Osteoblast (primary cell): ENCODE measurements around the gene CHRM2. TPM values are rescaled to one million over a fixed set of nuclear protein-coding genes. Genes with fewer than 3 reads are reported as not detected.

Experiments used
- DNase-seq: peaks from one replicate; pipeline ENCODE4 v3.0.0; 2011; ENCODE audit warnings: low spot score, mixed read lengths; ENCODE audit not compliant: insufficient read length; ENCODE audit errors: missing footprints
- H2AFZ ChIP-seq: 2 replicates; pipeline ENCODE4 v1.6.0; 2011; ENCODE audit warnings: mild to moderate bottlenecking, low read length
- H3K27ac ChIP-seq: 2 replicates; pipeline ENCODE4 v1.5.1; 2011; ENCODE audit warnings: mild to moderate bottlenecking, low read depth, low read length, moderate library complexity
- H3K27me3 ChIP-seq: 2 replicates; pipeline ENCODE4 v1.6.0; 2012; ENCODE audit warnings: mild to moderate bottlenecking, control low read depth, inconsistent platforms, low read length, moderate library complexity; ENCODE audit not compliant: insufficient read depth
- H3K36me3 ChIP-seq: 2 replicates; pipeline ENCODE4 v1.5.1; 2011; ENCODE audit warnings: mild to moderate bottlenecking, low read length, control low read depth, moderate library complexity; ENCODE audit not compliant: insufficient read depth
- H3K4me1 ChIP-seq: 2 replicates; pipeline ENCODE4 v1.5.1; 2011; ENCODE audit warnings: mild to moderate bottlenecking, low read length, control low read depth, moderate library complexity; ENCODE audit not compliant: insufficient read depth
- H3K4me2 ChIP-seq: 2 replicates; pipeline ENCODE4 v1.6.0; 2011; ENCODE audit warnings: mild to moderate bottlenecking, low read length; ENCODE audit not compliant: insufficient read depth
- H3K4me3 ChIP-seq: fragments of 200-600 bp; sonication (generic); 3 replicates; pipeline ENCODE4 v1.5.1; 2012; ENCODE audit warnings: mild to moderate bottlenecking, low read length, inconsistent platforms; ENCODE audit not compliant: insufficient read depth
- H3K79me2 ChIP-seq: 2 replicates; pipeline ENCODE4 v1.6.0; 2012; ENCODE audit warnings: mild to moderate bottlenecking, low read length, control low read depth, inconsistent platforms; ENCODE audit not compliant: insufficient read depth
- H3K9me3 ChIP-seq: 2 replicates; pipeline ENCODE4 v1.5.1; 2011; ENCODE audit warnings: low read depth, low read length, control low read depth
- H4K20me1 ChIP-seq: 2 replicates; pipeline ENCODE4 v1.6.0; 2012; ENCODE audit warnings: mild to moderate bottlenecking, low read length, control low read depth; ENCODE audit not compliant: insufficient read depth
- total RNA-seq: library from RNA; depleted of rRNA; stranded (reverse); fragments of >200 nt; gene quantifications from 2 replicates; pipeline ENCODE4 v1.2.3, GENCODE V29; 2012
- TF ChIP-seq, protein P1 (sequence below): IDR thresholded peaks from 2 replicates; pipeline ENCODE4 v1.5.1; 2011; ENCODE audit warnings: mild to moderate bottlenecking, low read depth, low read length, moderate library complexity; ENCODE audit errors: extremely low read depth

The CHRM2 gene
- total RNA-seq, 1 donor: under 0.01 TPM

DNA sequence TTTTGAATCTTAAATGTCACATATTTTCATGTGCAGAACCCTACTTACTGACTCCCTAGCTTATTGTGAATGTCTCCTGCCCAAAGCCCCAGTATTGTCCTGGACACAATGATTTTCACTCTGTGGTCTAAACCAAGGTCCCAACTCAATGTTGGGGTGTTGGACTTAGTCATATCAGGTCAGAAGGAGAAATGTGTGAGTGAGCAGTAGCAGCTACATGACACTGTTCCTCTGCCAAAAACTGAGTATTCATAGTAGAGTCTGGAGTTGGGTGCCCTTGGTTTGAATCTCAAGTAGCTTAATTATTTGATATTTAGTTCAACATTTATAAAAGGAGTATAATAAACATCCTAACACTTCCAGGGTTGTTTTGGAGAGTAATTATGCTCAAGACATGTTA lies 141.0 kb downstream of the CHRM2 start:
- Histone ChIP-seq H2AFZ (no peak overlapping the region), H3K4me1 (peaks cover 12% of the 10 kb centered on the region), H3K27ac (no peak overlapping the region)

DNA sequence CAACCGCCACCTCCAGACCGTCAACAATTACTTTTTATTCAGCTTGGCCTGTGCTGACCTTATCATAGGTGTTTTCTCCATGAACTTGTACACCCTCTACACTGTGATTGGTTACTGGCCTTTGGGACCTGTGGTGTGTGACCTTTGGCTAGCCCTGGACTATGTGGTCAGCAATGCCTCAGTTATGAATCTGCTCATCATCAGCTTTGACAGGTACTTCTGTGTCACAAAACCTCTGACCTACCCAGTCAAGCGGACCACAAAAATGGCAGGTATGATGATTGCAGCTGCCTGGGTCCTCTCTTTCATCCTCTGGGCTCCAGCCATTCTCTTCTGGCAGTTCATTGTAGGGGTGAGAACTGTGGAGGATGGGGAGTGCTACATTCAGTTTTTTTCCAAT lies 146.6 kb downstream of the CHRM2 start:
- Histone ChIP-seq H3K27ac (no peak overlapping the region), H3K27me3 (no peaks in the 10 kb centered on the region), H3K4me2 (no peak overlapping the region), H3K79me2 (no peaks in the 10 kb centered on the region), H2AFZ (no peak overlapping the region), H3K9me3 (no peaks in the 10 kb centered on the region), H3K36me3 (no peaks in the 10 kb centered on the region), H4K20me1 (no peaks in the 10 kb centered on the region), H3K4me3 (no peak overlapping the region), H3K4me1 (no peaks in the 10 kb centered on the region)
- TF ChIP-seq, protein P1, sequence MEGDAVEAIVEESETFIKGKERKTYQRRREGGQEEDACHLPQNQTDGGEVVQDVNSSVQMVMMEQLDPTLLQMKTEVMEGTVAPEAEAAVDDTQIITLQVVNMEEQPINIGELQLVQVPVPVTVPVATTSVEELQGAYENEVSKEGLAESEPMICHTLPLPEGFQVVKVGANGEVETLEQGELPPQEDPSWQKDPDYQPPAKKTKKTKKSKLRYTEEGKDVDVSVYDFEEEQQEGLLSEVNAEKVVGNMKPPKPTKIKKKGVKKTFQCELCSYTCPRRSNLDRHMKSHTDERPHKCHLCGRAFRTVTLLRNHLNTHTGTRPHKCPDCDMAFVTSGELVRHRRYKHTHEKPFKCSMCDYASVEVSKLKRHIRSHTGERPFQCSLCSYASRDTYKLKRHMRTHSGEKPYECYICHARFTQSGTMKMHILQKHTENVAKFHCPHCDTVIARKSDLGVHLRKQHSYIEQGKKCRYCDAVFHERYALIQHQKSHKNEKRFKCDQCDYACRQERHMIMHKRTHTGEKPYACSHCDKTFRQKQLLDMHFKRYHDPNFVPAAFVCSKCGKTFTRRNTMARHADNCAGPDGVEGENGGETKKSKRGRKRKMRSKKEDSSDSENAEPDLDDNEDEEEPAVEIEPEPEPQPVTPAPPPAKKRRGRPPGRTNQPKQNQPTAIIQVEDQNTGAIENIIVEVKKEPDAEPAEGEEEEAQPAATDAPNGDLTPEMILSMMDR: no peak
- DNase-seq: no peak

More for the DNA sequence above, 141.0 kb downstream of the CHRM2 start:
- TF ChIP-seq, protein P1: no peak
- H3K4me3 ChIP-seq: no peak overlapping the region
- no peak overlapping the region for H3K4me2 ChIP-seq
- no peaks in the 10 kb centered on the region for H3K27me3 ChIP-seq
- H3K36me3 ChIP-seq: no peaks in the 10 kb centered on the region
- H3K9me3 ChIP-seq: no peaks in the 10 kb centered on the region
- no peak for DNase-seq
- no peaks in the 10 kb centered on the region for H4K20me1 ChIP-seq
- no peaks in the 10 kb centered on the region for H3K79me2 ChIP-seq

DNA sequence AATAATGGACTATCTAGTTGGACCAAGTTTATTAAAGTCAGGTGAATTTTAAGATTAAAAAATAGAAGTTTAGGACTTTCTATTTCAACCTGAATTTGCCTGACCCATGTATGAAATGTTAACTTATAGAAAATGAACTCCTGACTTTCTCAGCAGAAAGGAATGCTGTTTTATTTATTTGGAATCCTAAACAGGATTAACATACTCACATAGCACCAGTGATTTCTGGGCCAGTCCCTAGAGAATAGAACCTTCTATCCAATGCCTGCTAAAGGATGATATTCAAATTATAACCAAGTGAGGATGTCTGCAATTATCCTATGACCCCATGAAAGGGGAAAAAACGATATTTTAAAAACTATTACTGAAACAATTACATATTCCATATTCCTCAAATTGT lies 148.8 kb downstream of the CHRM2 start:
- Histone ChIP-seq H3K27me3 (no peaks in the 10 kb centered on the region), H2AFZ (no peak overlapping the region), H3K4me3 (no peak overlapping the region), H3K27ac (no peak overlapping the region), H3K9me3 (no peaks in the 10 kb centered on the region), H3K4me1 (no peaks in the 10 kb centered on the region), H4K20me1 (no peaks in the 10 kb centered on the region), H3K36me3 (no peaks in the 10 kb centered on the region), H3K4me2 (no peak overlapping the region), H3K79me2 (no peaks in the 10 kb centered on the region)
- TF ChIP-seq, protein P1: no peak
- no peak for DNase-seq

DNA sequence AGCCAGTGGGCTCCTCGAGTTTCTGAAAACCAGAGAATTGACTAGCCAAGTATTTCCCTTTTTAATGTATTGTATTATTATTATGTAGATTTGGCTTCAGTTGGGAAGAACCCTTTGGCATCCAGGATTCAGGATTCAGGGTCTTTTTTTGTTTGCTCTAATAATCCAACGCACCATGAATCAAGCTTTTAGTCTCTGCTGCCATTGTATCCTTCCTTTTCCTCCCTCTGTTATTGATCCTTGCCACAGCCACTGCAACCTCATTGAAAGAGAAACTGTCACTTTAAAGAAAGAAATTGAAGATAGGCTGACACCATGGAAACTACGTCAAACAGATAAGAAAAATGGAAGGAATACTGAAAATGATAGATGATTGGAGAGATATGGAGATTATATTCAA lies 150.0 kb downstream of the CHRM2 start:
- Histone ChIP-seq H3K36me3 (no peaks in the 10 kb centered on the region), H3K4me3 (no peak overlapping the region), H3K27ac (no peak overlapping the region), H3K9me3 (no peaks in the 10 kb centered on the region), H2AFZ (no peak overlapping the region), H3K79me2 (no peaks in the 10 kb centered on the region), H4K20me1 (no peaks in the 10 kb centered on the region), H3K27me3 (no peaks in the 10 kb centered on the region), H3K4me1 (no peaks in the 10 kb centered on the region), H3K4me2 (no peak overlapping the region)
- TF ChIP-seq, protein P1: no peak
- no peak for DNase-seq
